ENCODE results near the gene FLT1.

The FLT1 gene

GRCh38 chr13:28492569-28493367 lies 2.2 kb downstream of the FLT1 start:
- TF ChIP-seq GABPA (IDR thresholded peaks at IDR 0.05; ENCODE audit: low read depth) (no peak), CTCF (IDR thresholded peaks at IDR 0.05; ENCODE audit: insufficient read depth, low read length) (no peak), REST (IDR thresholded peaks at IDR 0.05; ENCODE audit: insufficient replicate concordance, low read depth) (no peak), POLR2AphosphoS5 (IDR thresholded peaks at IDR 0.05; ENCODE audit: low read depth) (no peak), SPI1 (IDR thresholded peaks at IDR 0.05; ENCODE audit: borderline replicate concordance, low read depth) (no peak)
- Histone ChIP-seq H3K4me3 (replicated peaks; ENCODE audit: insufficient read depth, low read length) (no peak overlapping the region), H3K27ac (replicated peaks) (no peak overlapping the region), H3K27me3 (ENCODE audit: insufficient read depth, poor library complexity, severe bottlenecking) (peaks cover 70% of the 10 kb centered on the region)
- DNase-seq (ENCODE audit: low read depth in 1 of 2, low spot score in 1 of 2), result no peak

GRCh38 chr13:28490061-28490460 lies 4.9 kb downstream of the FLT1 start:
- TF ChIP-seq CTCF (IDR thresholded peaks at IDR 0.05; ENCODE audit: insufficient read depth, low read length) (no peak), GABPA (IDR thresholded peaks at IDR 0.05; ENCODE audit: low read depth) (no peak), POLR2AphosphoS5 (IDR thresholded peaks at IDR 0.05; ENCODE audit: low read depth) (no peak), REST (IDR thresholded peaks at IDR 0.05; ENCODE audit: insufficient replicate concordance, low read depth) (no peak), SPI1 (IDR thresholded peaks at IDR 0.05; ENCODE audit: borderline replicate concordance, low read depth) (no peak)
- Histone ChIP-seq H3K4me3 (replicated peaks; ENCODE audit: insufficient read depth, low read length) (no peak overlapping the region), H3K27me3 (ENCODE audit: insufficient read depth, poor library complexity, severe bottlenecking) (peaks cover 45% of the 10 kb centered on the region), H3K27ac (replicated peaks) (no peak overlapping the region)
- no peak for DNase-seq (ENCODE audit: low read depth in 1 of 2, low spot score in 1 of 2)

- H3K27ac ChIP-seq (replicated peaks), result no peak overlapping the region
- no peak for DNase-seq (ENCODE audit: low read depth in 1 of 2, low spot score in 1 of 2)
- no peak overlapping the region for H3K4me3 ChIP-seq (replicated peaks; ENCODE audit: insufficient read depth, low read length)
These were observed 5.4 kb downstream of the FLT1 start for GRCh38 chr13:28489524-28489931.

More at GRCh38 chr13:28489524-28489931, 5.4 kb downstream of the FLT1 start:
- peaks cover 44% of the 10 kb centered on the region for H3K27me3 ChIP-seq (ENCODE audit: insufficient read depth, poor library complexity, severe bottlenecking)
- TF ChIP-seq SPI1 (IDR thresholded peaks at IDR 0.05; ENCODE audit: borderline replicate concordance, low read depth), result no peak
- TF ChIP-seq REST (IDR thresholded peaks at IDR 0.05; ENCODE audit: insufficient replicate concordance, low read depth), result no peak
- TF ChIP-seq CTCF (IDR thresholded peaks at IDR 0.05; ENCODE audit: insufficient read depth, low read length), result no peak
- no peak for TF ChIP-seq POLR2AphosphoS5 (IDR thresholded peaks at IDR 0.05; ENCODE audit: low read depth)
- no peak for TF ChIP-seq GABPA (IDR thresholded peaks at IDR 0.05; ENCODE audit: low read depth)

All from HL-60 (cell line).